A673 (cell line): ENCODE data around the gene SEMA5B. TPM values are rescaled to one million over a fixed set of nuclear protein-coding genes. Genes with fewer than 3 reads are reported as not detected.

Source experiments
- BruUV-seq: library from RNA; stranded (reverse); fragments of 400-500 nt; replicated peaks from 2 replicates; lab custom pipeline; 2021; lab: Mats Ljungman, UMichigan
- CTCF ChIA-PET: fragments of 300-600 bp; sonication (Branson Sonifier 250); formaldehyde crosslinking; loops from one replicate; lab custom pipeline; 2022; ENCODE audit warnings: antibody characterized with exemption; lab: Charles Lee
- POLR2A ChIA-PET: fragments of 300-600 bp; sonication (Branson Sonifier 250); formaldehyde crosslinking; loops from one replicate; lab custom pipeline; 2022; ENCODE audit warnings: antibody characterized with exemption; ENCODE audit not compliant: low non-redundant PET; lab: Charles Lee
- DNase-seq: peaks from one replicate; pipeline ENCODE4 v3.0.0-alpha.2; 2015; ENCODE audit warnings: low spot score
- H3K27ac ChIP-seq: fragments of 200-600 bp; sonication (generic); 2 replicates; pipeline ENCODE4 v1.5.1; 2016; ENCODE audit warnings: mixed run types, low read depth, mild to moderate bottlenecking, mixed read lengths, antibody characterized with exemption, low read length; ENCODE audit not compliant: poor library complexity, severe bottlenecking
- H3K27me3 ChIP-seq: fragments of 200-600 bp; sonication (generic); replicated peaks from 2 replicates; pipeline ENCODE4 v1.6.1; 2017; ENCODE audit warnings: mixed run types, low read depth, mild to moderate bottlenecking, mixed read lengths, antibody characterized with exemption, low read length; ENCODE audit not compliant: insufficient read depth, poor library complexity
- H3K36me3 ChIP-seq: fragments of 200-600 bp; sonication (generic); 2 replicates; pipeline ENCODE4 v1.6.1; 2016; ENCODE audit warnings: mixed run types, mild to moderate bottlenecking, mixed read lengths, antibody characterized with exemption, low read length; ENCODE audit not compliant: insufficient read depth, poor library complexity, severe bottlenecking
- H3K4me1 ChIP-seq: fragments of 200-600 bp; sonication (generic); 2 replicates; pipeline ENCODE4 v1.6.1; 2017; ENCODE audit warnings: mixed run types, mild to moderate bottlenecking, mixed read lengths, antibody characterized with exemption, low read length; ENCODE audit not compliant: insufficient read depth, poor library complexity, severe bottlenecking
- H3K4me3 ChIP-seq: fragments of 200-600 bp; sonication (generic); 2 replicates; pipeline ENCODE4 v1.5.1; 2016; ENCODE audit warnings: low read depth, mixed run types, mild to moderate bottlenecking, mixed read lengths, low read length; ENCODE audit not compliant: poor library complexity, severe bottlenecking
- H3K9me3 ChIP-seq: fragments of 200-600 bp; sonication (generic); 2 replicates; pipeline ENCODE4 v1.6.1; 2016; ENCODE audit warnings: mixed run types, low read depth, mild to moderate bottlenecking, mixed read lengths, antibody characterized with exemption, low read length; ENCODE audit not compliant: poor library complexity, severe bottlenecking
- EZH2 ChIP-seq: fragments of 200-600 bp; sonication (generic); IDR thresholded peaks from 2 replicates; pipeline ENCODE4 v1.6.1; 2017; ENCODE audit warnings: borderline replicate concordance, low read depth, mild to moderate bottlenecking, mixed read lengths, antibody characterized with exemption, low read length; ENCODE audit not compliant: poor library complexity, severe bottlenecking
- intact Hi-C: fragments of 100-400 bp; cut with micrococcal nuclease; formaldehyde crosslinking; loops from one replicate; pipeline ENCODE4 v1.10.0; 2022; ENCODE audit not compliant: unreplicated experiment
- total RNA-seq: library from RNA; stranded (reverse); gene quantifications from 2 replicates; pipeline ENCODE4 v1.2.3, GENCODE V29; 2021
- TF ChIP-seq, protein P1 (sequence below): fragments of 300-800, 200-600 bp; sonication (generic); conservative IDR thresholded peaks from 2 replicates; pipeline ENCODE4 v1.5.1; 2017; ENCODE audit warnings: low read depth, mild to moderate bottlenecking, antibody characterized with exemption, low read length, moderate library complexity, mixed read lengths

Gene SEMA5B
- total RNA-seq, 1 experiment from 2014 or later: 7.6 TPM

DNA sequence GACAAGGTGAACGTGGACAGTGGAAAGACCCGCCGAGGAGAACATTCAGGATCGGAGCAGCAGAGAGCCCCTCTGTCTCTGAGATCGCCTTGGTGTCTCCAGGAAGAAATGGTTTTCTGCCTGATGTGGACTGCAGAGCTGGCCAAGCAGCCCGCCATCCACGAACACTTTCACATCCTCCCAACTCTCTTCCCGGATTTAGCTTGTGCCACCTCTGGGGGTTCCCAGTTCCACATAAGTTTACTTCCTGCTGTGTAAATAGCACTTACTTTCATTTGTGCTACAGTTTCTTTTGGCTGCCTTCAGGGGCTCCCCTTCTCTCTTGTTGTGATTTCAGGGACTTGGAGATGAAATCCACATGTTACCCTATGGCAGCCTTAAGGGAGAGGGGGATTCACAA, 48.4 kb downstream of the SEMA5B start:
- CTCF ChIA-PET: no interaction called here
- Histone ChIP-seq H3K9me3 (no peaks in the 10 kb centered on the region), H3K27me3 (peaks cover 34% of the 10 kb centered on the region), H3K4me1 (peaks cover 24% of the 10 kb centered on the region), H3K27ac (no peak overlapping the region), H3K4me3 (no peak overlapping the region), H3K36me3 (no peaks in the 10 kb centered on the region)
- TF ChIP-seq EZH2: no peak
- TF ChIP-seq, protein P1, sequence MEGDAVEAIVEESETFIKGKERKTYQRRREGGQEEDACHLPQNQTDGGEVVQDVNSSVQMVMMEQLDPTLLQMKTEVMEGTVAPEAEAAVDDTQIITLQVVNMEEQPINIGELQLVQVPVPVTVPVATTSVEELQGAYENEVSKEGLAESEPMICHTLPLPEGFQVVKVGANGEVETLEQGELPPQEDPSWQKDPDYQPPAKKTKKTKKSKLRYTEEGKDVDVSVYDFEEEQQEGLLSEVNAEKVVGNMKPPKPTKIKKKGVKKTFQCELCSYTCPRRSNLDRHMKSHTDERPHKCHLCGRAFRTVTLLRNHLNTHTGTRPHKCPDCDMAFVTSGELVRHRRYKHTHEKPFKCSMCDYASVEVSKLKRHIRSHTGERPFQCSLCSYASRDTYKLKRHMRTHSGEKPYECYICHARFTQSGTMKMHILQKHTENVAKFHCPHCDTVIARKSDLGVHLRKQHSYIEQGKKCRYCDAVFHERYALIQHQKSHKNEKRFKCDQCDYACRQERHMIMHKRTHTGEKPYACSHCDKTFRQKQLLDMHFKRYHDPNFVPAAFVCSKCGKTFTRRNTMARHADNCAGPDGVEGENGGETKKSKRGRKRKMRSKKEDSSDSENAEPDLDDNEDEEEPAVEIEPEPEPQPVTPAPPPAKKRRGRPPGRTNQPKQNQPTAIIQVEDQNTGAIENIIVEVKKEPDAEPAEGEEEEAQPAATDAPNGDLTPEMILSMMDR: no peak
- BruUV-seq: no TSS peak
- no peak for DNase-seq
- intact Hi-C loops: no loop called here
- POLR2A ChIA-PET: no interaction called here

DNA sequence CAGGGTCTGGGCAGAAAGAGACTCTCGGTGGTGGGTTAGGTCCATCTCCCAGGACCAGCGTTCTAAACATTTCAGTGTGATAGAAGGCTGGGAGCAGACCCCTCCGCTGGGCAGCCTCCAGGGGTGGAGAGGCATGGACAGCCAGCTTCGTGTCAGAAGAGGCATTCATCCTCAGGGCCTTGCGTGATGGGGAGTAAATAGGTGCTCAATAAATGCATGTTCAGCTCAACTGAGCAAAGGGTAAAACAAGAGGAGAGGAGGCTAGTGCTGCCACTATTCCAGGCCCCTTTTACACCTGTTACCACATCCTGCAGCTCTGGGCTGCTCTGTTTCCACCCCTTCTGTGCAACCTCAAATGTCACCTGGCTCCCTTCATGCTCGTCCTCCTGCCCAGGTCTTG, 49.0 kb downstream of the SEMA5B start:
- H3K4me1 ChIP-seq: peaks cover 24% of the 10 kb centered on the region
- ChIA-PET CTCF (no interaction called here), POLR2A (no interaction called here)
- H3K27ac ChIP-seq: no peak overlapping the region
- no peaks in the 10 kb centered on the region for H3K36me3 ChIP-seq
- BruUV-seq: no TSS peak
- H3K9me3 ChIP-seq: no peaks in the 10 kb centered on the region
- intact Hi-C loops: no loop called here
- H3K4me3 ChIP-seq: no peak overlapping the region
- peaks cover 33% of the 10 kb centered on the region for H3K27me3 ChIP-seq
- TF ChIP-seq, protein P1: no peak
- no peak for TF ChIP-seq EZH2
- DNase-seq: no peak

DNA sequence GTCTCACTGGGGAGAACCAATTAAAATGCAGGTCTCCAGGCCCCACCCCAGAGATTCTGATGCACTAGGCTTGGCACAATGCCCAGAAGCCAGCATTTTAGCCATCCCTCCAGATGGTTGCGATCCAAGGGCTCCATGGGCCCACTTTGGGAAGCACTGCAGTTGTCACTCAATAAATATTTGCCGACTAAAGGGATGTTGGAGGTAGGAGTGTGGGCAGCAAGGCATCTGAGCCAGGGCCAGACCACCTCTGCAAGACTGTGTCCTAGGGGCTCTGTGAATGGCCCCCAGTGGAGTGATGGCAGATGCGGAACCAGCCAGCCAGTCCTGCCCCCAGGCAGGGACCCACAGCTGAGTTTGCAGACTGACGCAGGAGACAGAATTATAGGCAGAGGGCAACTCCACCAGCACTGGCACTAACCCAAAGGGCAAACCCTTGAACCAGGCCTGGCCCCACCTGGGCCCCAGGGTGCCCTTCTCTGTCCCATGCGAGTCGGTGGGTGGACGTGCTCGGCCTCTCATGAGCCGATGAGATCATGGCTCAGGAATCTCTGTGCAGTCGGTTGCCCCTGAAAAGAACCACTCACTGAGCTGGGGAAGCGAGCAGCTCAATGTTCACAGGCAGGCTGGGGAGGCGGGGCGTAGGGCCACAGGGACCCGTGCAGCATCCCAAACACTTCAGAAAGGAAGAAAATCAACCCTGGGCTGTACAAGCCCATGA, 49.7 kb downstream of the SEMA5B start:
- Histone ChIP-seq H3K9me3 (no peaks in the 10 kb centered on the region), H3K27me3 (peaks cover 39% of the 10 kb centered on the region), H3K27ac (no peak overlapping the region), H3K4me3 (no peak overlapping the region), H3K4me1 (peaks cover 20% of the 10 kb centered on the region), H3K36me3 (no peaks in the 10 kb centered on the region)
- peak; percentile 49 for DNase-seq
- BruUV-seq: no TSS peak
- CTCF ChIA-PET: no interaction called here
- no peak for TF ChIP-seq EZH2
- POLR2A ChIA-PET: no interaction called here
- intact Hi-C loops: no loop called here

DNA sequence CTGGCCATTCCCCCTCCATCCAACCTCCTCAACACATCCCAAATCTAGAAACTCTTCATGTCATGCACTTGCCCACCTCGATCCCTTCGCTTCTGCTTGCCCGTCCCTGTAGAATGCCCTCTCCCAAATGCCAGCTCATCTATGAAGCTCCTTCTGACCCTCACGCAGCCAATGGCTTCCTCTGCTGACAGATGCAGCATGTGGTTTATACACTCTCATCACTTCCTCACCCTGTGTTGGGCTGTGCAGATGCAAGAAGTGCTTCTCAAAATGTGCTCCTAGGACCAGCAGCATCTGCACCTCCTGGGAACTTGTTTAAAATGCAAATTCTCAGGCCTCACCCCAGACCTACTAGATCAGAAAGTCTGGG, 51.7 kb downstream of the SEMA5B start:
- TF ChIP-seq, protein P1: no peak
- TF ChIP-seq EZH2: no peak
- no peak overlapping the region for H3K27ac ChIP-seq

More for the DNA sequence above, 51.7 kb downstream of the SEMA5B start:
- Histone ChIP-seq H3K36me3 (no peaks in the 10 kb centered on the region), H3K4me3 (no peak overlapping the region), H3K4me1 (peaks cover 5% of the 10 kb centered on the region), H3K9me3 (no peaks in the 10 kb centered on the region), H3K27me3 (peaks cover 56% of the 10 kb centered on the region)
- ChIA-PET POLR2A (no interaction called here), CTCF (no interaction called here)
- no TSS peak for BruUV-seq
- no peak for DNase-seq
- intact Hi-C loops: no loop called here
